Measurements from ENCODE around the gene RBMY1J.
"Not testable (repeated sequence)": the region's sequence is repeated elsewhere in the genome, so short reads cannot be mapped to it uniquely, and the experiment has no call there.

DNA sequence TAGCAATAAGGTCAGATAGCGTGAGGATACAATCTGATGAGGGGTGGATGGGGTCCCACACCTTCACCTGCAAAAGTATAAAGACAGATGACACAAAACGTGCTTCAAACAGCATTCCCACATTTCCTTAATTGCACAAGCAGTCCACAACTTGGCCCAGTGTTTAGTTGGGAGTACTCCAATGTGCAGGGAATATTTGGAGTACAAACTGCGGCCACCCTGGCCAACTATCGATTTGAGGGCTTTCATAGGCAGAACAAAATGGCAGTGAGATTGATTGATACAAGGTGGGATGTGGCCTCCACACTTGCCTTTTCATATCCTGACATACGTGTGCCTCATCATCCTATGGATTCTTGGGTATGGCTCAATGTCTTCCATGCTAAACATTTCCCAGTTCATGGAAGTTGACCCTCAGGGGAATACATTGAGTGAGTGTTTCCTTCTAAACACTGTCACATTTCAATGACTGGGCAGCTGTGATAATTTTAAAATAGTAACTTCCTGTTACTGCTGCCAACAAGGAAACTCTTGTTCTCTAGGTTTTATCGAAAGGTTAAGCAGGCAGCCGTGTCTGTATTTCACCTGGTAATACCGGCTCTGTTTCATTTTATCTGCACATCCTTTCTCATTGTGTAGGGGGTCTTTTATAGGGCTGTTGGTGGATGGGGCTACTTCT, 41.6 kb downstream of the RBMY1J start:
- not testable (repeated sequence) for TF ChIP-seq EP300, CTCF (IDR thresholded peaks at IDR 0.05)
